NCI-H2107 (cell line): ENCODE results near the gene OR2Z1.
"Not testable (repeated sequence)": the region's sequence is repeated elsewhere in the genome, so short reads cannot be mapped to it uniquely, and the experiment has no call there.

Experiments
- DNase-seq: peaks from one replicate; lab custom pipeline; 2025; lab: John Stamatoyannopoulos, UW

The OR2Z1 gene

GRCh38 chr19:8702350-8702749 is 19.1 kb upstream of the OR2Z1 start:
- no peak for DNase-seq

GRCh38 chr19:8703223-8703622 is 18.2 kb upstream of the OR2Z1 start:
- DNase-seq = no peak

GRCh38 chr19:8705304-8705703 is 16.1 kb upstream of the OR2Z1 start:
- DNase-seq = not testable (repeated sequence)

GRCh38 chr19:8705742-8706141 is 15.7 kb upstream of the OR2Z1 start:
- no peak for DNase-seq

DNA sequence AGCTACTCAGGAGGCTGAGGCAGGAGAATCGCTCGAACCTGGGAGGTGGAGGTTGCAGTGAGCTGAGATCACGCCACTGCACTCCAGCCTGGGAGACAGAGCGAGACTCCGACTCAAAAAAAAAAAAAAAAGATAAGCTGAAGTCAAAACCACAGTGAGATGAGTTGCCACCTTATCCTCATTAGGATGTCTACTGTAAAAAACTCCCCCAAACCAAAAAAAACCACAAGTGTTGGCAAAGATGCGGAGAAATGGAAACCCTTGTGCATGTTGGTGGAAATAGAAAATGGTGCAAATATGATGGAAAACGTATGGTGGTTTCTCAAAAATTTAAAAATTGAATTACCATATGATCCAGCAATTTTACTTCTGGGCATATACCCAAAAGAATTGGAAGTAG is 11.1 kb upstream of the OR2Z1 start:
- not testable (repeated sequence) for DNase-seq

DNA sequence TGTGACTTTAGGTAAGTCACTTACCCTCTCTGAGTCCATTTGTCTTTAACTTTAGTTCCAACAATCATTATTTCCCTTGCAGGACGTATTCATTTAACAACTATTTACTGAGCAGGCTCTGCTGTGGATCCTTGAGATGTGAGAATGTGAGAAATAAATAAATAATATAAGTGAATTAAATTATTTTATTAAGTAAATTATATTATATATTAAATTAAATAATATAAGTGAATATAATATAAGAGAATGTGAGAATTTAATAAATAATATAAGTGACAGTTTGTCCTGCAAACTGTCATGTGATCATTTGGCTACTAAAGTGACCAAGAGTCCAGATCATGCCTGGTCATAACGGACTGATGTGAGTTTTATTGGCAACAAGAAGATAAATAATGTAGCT is 598 bp downstream of the OR2Z1 start:
- DNase-seq = no peak

DNA sequence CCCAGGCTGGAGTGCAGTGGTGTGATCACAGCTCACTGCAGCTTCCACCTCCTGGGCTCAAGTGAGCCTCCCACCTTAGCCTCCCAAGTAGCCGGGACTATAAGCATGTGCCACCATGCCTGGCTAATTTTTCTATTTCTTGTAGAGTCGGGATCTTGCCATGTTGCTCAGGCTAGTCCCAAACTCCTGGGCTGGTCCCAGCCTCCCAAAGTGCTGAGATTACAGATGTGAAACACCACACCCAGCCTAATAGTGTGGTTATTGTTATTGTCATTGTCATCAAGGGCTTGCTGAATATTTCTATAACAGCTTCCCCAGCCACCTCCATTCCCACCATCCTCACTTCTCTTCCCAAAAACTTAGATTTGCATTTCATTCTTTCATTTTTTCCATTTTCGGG is 2.8 kb downstream of the OR2Z1 start:
- no peak for DNase-seq

GRCh38 chr19:8731428-8732169 is 10.2 kb downstream of the OR2Z1 start:
- DNase-seq = no peak

DNA sequence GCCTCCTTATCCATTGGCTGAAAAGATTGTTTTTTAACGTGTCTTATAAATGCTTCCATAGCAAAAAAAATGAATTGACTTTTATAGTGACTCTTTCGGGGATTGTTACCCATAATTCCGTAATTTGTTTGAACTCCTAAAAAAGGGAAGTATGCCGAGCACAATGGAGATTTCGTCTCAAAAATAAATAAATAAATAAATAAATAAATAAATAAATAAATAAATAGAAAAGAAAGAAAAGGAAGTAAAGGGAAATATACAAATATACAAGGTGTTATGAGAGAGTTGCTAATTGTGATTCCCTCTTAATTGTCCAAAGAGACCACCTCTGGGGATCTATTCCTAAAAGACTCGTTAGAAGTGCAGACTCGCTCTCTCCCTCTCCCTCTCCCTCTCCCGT is 16.9 kb downstream of the OR2Z1 start:
- DNase-seq = no peak

DNA sequence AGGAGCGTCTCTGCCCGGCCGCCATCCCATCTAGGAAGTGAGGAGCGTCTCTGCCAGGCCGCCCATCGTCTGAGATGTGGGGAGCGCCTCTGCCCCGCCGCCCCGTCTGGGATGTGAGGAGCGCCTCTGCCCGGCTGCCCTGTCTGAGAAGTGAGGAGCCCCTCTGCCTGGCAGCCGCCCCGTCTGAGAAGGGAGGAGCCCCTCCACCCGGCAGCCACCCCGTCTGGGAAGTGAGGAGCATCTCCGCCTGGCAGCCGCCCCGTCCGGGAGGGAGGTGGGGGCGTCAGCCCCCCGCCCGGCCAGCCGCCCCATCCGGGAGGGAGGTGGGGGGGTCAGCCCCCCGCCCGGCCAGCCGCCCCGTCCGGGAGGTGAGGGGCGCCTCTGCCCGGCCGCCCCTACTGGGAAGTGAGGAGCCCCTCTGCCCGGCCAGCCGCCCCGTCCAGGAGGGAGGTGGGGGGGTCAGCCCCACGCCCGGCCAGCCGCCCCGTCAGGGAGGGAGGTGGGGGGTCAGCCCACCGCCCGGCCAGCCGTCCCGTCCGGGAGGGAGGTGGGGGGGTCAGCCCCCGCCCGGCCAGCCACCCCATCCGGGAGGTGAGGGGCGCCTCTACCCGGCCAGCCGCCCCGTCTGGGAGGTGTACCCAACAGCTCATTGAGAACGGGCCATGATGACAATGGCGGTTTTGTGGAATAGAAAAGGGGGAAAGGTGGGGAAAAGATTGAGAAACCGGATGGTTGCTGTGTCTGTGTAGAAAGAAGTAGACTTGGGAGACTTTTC is 18.0 kb downstream of the OR2Z1 start:
- not testable (repeated sequence) for DNase-seq

DNA sequence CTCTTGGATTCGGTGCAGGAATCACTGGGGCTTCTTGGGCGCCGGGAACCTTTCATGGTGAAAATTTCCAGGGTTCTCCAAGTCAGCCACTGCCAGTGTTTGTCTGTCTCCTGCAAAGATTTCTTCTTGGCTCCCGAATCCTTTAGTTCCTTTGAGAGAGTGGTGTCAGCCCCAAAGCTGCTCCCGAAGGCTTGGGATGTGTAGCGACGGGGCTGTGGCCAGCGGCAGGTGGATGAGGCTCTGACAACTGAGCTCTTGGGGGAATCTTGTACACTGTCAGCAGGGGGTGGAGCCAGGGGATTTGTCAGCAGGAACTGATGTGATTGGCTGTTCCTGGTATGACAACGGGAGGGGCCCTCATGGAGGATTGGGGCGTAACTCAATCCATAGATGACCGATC is 45.8 kb downstream of the OR2Z1 start:
- not testable (repeated sequence) for DNase-seq

DNA sequence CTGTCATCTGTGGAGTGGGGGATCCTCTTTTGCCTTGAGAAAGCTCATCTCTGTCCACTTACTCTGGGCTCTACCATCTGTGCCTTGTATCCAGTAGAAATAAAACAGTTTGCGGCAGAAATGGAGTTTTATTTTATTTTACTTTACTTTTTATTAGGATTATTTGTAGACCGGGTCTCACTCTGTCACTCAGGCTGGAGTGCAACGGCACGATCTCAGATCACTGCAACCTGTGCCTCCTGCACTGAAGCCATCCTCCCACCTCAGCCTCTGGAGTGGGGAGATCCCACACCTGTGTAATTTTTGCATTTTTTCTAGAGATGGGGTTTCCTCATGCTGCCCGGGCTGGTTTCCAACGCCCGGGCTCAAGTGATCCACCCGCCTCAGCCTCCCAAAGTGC is 47.8 kb downstream of the OR2Z1 start:
- not testable (repeated sequence) for DNase-seq

- DNase-seq = not testable (repeated sequence)
Measured at GRCh38 chr19:8773587-8773986, 52.2 kb downstream of the OR2Z1 start.
